GM13976 (cell line): ENCODE measurements around the gene GARRE1.
A peak's percentile ranks its signal among the peaks of the same experiment; 100 is the strongest.

Source experiments
- DNase-seq: peaks from one replicate; pipeline ENCODE4 v3.0.0; 2012; ENCODE audit warnings: low spot score
- CTCF ChIP-seq: IDR thresholded peaks from 2 replicates; pipeline ENCODE4 v1.5.1; 2012; ENCODE audit warnings: borderline replicate concordance, mild to moderate bottlenecking; ENCODE audit not compliant: insufficient read depth; ENCODE audit errors: extremely low read depth, missing control alignments, control extremely low read depth
- in situ Hi-C: fragments of 300-500 bp; cut with MboI; formaldehyde crosslinking; loops from one replicate; pipeline ENCODE4 v1.12.0; 2022; ENCODE audit warnings: low sequenced_read_pairs, mixed read lengths, inconsistent platforms; ENCODE audit not compliant: unreplicated experiment

Gene GARRE1

GRCh38 chr19:34230820-34231219, 23.5 kb upstream of the GARRE1 start:
- TF ChIP-seq CTCF, result no peak
- in situ Hi-C loops, result no loop called here
- DNase-seq, result no peak

DNA sequence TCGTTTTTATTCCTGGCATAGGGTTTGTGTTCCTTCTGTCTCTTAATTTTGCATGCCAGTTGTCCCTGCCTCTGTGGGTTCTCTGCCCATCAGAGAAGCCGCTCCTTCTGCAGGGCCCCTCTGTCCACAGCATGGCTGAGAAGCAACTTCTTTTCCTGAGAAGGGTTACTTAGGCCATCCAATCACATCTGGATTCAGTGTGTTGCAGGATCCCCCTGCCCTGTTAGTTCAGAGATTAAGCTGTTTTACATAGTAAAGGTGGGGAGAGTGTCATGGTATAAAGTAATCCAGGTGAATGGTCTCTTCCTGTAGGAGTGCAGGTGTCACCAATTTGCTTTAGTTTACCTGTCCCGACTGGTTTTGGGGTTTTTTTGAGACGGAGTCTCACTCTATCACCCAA, 22.9 kb upstream of the GARRE1 start:
- in situ Hi-C loops, result no loop called here

DNA sequence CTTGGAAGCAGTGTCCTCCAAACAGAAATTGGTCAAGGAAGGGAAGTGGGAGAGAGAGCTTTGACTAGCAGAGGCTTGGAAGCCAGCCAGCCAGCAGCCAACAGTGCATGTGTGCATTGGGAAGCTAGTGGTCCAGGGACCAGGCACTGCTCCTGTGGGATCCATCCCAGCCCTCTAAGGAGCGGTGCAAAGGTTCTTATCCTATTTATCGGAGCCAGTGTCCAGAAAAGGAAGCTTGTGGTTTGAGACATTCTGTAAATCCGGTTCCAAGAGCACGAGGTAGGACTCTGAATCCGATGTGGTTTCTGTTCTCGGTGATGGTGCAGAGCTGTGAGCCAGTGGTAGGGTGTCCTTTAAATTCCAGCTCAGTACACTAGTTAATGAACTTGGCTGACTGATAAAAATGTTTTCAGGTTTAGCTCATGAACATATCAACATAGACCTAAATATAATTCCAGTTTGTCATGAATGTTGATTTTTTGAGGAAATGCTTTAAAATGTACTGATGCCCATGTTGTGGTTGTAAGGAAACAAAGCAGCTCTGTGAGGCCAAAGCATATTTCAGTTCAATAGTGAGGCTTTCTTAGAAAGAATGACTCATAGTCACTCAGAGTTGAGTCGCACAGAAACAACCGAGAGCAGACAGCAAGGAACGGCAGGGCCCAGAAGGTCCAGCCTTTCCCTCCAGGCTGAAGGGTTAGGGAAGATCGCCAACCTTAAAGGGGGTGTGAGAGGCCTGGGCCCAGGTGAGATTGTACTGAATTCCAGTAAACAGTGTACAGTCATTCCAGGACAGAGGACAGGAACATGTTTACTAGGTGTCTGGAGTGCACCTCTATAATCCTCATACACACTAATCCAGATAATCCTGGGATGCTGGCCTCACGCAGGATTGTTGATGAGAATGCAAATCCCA, 21.5 kb upstream of the GARRE1 start:
- peak; percentile 49 for DNase-seq
- in situ Hi-C loops, result no loop called here
- TF ChIP-seq CTCF, result no peak

More for the DNA sequence above, 22.9 kb upstream of the GARRE1 start:
- TF ChIP-seq CTCF, result no peak
- no peak for DNase-seq

GRCh38 chr19:34235425-34235940, 18.9 kb upstream of the GARRE1 start:
- no peak for TF ChIP-seq CTCF
- DNase-seq, result no peak
- in situ Hi-C loops, result no loop called here

GRCh38 chr19:34236035-34236987, 18.0 kb upstream of the GARRE1 start:
- DNase-seq, result no peak
- in situ Hi-C loops, result no loop called here
- no peak for TF ChIP-seq CTCF

- DNase-seq, result no peak
- no peak for TF ChIP-seq CTCF
- in situ Hi-C loops, result no loop called here
These were observed 17.1 kb upstream of the GARRE1 start for GRCh38 chr19:34237283-34237682.
